Hematopoietic multipotent progenitor cell treated with erythropoietin and hydrocortisone succinate and interleukin-3 and kit ligand, for 8 days (in vitro differentiated cells): ENCODE results near the gene MAP3K5.
A peak's percentile ranks its signal among the peaks of the same experiment; 100 is the strongest.
"Not testable (repeated sequence)": the region's sequence is repeated elsewhere in the genome, so short reads cannot be mapped to it uniquely, and the experiment has no call there.

Experiments used
- DNase-seq: peaks from one replicate; pipeline ENCODE4 v3.0.0-alpha.2; 2015

Gene MAP3K5

DNA sequence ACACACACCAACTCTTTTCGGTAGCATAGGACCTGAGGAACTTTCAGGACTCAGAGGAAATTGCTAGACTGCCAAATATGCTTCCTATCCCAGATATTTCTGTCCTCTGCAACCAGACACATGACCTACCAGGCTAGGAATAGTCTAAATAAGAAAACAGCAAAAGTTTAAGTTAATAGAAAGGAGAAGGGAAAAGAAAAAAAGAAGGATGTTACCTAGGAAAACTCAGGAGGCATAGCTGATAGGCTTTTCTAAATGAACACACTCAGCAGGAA lies 74.6 kb downstream of the MAP3K5 start:
- no peak for DNase-seq

DNA sequence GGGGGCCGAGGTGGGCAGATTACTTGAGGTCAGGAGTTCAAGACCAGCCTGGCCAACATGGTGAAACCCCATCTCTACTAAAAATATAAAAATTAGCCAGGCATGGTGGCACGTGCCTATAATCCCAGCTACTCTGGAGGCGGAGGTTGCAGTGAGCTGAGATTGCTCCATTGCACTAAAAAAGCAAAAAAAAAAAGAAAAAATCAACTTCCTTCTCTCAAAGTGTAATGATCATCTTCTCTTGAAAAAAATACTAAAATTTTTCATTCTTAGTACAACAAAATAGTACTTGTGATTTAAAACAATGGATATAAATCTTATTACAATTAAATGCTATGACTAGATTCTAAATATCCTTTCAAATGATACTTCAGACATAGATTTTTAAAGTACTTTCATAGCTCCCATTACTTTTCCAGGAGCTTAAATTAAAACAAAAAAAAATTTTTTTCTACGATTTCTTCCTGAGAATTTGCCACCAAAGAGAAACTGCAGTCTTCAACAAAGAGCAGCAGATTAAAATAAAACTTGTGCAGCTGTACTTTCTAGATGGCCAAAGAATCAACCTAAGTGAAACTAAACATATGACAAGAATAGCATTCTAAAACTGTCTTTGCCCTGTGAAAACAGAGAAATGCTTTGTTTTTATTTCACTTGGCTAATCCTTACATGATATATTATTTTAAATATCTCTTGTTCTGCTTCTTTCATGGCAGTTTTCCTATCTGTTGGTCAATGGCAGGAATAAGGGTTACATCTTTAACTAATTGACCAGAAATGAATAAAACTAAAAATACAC lies 75.2 kb downstream of the MAP3K5 start:
- DNase-seq, result no peak

DNA sequence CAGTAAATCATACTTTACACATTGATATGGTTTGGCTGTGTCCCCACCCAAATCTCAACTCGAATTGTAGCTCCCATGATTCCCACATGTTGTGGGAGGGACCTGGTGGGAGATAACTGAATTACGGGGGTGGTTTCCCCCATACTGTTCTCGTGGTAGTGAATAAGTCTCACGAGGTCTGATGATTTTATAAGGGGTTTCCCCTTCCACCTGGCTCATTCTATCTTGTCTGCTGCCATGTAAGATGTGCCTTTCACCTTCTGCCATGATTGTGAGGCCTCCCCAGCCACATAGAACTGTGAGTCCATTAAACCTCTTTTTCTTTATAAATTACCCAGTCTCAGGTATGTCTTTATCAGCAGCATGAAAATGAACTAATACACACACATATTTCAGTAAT lies 79.6 kb downstream of the MAP3K5 start:
- not testable (repeated sequence) for DNase-seq

DNA sequence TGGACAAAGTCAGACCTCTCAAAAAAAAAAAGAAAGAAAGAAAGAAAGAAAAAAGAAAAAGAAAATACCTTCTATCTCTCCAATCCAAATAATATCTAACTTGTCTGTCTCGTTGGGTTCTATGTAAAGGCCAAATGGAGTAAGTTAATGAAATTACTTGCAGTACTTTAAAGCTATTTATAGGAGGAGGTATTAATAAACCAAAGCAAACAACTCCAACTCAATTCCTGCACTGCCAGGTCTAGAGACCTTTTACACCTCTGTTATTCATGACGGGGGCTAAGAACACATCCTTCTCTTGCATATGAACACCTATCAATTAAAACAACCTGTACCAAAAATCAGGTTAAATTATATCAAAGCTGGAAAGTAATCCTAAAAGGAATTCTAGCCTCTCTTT lies 80.6 kb downstream of the MAP3K5 start:
- DNase-seq, result no peak

DNA sequence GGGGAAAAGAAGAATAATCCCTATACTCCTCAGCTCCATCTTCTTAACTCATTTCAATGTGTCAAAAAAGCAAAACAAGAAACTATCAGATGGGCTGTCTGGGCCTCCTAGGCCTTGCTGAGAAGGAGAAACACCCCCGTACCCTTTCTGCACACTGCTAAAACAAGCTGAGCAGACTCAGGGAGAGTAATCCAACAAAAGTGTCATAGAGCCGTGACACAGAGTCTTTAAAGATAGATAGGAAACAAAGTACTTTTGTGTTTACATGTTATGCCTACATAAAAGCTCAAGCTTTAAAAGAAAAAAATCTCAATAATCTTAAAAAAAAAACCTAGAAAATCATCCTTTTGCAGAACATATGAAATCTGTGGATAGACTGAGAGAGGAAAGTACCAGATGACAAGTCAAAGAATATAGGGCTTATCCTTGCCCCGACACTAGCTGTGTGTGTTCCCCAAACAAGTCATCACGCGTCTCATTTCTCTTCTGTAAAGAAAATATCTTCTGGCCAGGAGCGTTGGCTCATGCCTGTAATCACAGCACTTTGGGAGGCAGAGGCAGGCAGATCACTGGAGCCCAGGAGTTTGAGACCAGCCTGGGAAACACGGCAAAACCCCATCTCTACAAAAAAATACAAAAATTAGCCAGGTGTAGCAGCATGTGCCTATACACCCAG lies 81.3 kb downstream of the MAP3K5 start:
- DNase-seq, result no peak

DNA sequence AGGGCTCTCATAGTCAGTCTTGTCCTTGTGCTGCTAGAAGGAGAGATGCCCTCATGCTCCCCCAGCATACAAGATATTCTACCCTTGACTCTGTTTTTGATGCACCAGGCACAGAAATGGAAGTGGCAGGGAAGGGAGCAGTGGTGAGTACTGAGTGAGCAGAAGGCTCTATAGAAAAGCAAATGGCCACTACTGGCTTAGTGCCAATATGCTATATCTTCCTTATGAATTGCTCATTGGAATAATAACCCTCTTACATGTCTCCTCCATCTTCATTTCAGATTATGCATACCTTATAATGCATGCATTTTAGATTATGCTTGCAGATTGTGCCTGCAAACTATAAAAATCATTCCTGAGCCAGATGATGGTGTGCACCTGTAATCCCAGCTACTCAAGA lies 82.8 kb downstream of the MAP3K5 start:
- DNase-seq, result no peak

DNA sequence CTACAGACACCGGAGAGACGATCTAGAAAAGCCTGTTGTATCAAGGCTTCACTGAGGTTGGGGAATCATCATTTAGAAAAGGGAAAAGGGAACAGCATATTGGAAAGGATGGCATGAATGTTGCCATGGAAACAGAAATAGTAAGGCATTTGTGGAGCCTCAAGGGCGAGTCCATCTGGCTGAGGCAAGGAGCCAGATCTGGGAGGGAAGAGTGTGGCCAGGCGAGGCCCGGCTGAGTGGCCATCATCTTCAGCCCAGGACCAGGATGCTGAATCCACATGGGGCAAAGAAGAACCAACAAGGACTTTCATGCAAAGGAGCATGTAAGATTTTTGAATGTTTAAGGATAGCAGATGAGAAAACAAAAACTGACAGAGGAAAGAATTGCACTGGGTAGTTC lies 85.8 kb downstream of the MAP3K5 start:
- no peak for DNase-seq

DNA sequence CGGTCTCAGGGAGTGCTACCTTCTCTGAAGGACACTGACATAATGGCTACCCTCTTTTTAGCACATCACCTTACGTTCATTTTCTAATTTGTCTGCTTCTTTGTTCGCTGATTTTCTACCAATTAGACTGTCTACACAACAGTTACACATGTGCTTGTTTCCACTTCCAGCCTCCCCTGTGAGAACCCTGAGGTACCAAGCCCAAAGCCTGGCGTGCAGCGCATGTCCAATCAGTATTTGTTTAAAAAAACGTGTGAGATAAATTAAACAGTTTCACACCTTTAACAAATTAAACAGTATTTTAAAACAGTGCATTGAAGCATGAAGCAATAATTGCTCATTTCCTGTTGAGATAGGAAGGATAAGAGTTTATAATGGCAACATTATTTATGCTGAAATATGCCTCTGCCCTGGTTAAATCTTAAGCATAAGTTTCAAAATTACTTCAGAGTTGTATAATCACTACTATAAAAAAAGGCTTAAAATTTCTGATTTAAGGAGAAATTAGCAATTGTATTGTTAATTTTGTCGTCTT lies 88.9 kb downstream of the MAP3K5 start:
- no peak for DNase-seq

DNA sequence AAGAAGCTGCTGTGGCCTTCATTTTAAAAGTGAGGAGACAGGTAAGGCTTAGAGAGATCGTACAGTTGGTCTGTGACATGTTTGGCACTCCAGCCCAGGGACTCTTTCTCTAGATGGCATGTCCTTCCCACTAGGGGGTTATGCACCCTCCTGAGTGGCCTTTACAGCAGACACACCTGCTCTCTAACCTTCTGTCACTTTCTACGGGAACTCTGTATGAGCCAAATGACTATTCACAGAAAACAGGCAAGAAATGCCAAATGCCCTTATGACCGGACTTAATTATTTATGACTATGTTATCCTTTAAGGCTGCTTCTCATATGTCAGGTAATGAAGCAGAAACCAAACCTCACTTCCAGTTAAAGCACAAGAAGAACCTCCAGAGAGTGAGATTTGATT lies 91.2 kb downstream of the MAP3K5 start:
- DNase-seq, result no peak

DNA sequence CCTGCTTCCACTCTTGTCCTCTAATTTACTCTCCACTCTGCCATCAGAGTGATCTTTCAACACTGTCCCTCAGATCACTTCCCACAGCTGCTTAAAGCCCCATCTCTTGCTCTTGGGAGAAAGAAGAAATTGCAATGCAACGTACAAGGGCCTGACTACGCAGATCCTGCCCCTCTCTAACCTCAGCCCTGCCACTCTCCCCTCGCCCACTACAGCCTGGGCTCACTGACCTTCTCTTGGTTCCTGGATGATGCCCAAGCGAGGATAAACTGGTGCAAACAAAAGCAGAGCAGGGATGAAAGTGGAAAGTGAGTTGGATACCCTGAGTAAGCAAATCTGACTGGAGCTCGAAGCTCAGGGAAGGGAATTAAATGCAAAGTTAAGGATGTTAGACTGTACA lies 92.9 kb downstream of the MAP3K5 start:
- no peak for DNase-seq

DNA sequence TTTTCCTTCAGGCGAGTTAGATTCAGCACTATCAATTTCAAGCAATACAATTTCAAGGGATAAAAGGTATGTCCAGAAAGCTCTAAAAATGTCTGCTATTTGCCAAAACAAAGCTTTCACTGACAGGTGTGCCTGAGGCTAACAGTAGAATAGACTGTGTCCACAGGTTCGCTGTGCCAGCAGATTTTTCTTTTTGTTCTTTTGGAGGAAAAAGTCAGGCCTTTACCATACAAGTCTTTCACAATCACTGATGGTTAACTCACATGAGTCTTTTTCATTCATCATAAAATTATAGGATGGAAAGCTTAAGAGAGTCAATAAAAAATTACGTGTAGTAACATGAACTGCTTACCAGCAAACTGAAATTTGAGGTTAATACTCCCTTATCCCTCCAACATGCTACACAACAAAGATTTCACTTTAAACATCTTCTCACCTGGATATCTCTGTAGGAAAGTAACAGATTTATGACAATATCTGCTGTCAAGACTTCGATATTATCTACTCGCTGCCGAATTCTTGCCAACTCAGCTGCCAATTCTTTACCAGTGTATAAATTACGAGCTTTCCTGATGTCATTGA lies 95.4 kb downstream of the MAP3K5 start:
- DNase-seq, result no peak

DNA sequence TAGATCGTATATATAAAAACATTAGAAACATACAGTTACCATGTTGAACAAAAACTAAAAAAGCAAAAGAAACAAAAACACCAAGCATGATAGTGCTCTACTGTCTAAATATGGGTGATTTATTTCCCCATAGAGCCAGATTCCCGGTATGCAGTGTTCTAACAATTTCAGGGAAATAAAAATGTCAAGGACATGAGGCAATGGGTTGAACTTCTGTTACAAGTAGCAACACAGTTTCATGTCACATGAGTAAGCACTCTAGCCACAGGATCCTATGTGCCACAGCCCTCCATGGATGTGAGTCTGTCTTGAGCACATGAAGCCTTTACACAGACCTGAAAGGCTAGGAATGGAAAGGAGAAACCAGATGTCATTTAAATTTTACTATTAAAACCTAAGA lies 96.0 kb downstream of the MAP3K5 start:
- no peak for DNase-seq

DNA sequence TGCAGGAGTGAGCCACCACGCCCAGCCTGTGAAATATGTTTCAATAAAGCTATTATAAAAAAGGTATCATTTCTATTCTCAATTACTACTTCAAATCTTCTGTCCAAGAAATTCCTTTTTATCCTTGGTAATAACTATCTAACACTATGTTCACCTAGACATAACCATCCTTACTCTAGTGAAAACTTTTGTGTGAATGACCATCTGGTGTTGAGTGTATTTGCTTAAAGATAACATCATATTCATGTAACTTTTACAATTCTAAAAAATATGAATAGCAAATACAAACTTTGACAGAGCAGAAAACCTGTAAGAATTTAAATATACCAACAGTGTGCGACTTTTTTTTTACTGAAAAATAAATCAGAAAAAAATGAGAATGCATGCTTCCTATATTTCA lies 96.9 kb downstream of the MAP3K5 start:
- no peak for DNase-seq

DNA sequence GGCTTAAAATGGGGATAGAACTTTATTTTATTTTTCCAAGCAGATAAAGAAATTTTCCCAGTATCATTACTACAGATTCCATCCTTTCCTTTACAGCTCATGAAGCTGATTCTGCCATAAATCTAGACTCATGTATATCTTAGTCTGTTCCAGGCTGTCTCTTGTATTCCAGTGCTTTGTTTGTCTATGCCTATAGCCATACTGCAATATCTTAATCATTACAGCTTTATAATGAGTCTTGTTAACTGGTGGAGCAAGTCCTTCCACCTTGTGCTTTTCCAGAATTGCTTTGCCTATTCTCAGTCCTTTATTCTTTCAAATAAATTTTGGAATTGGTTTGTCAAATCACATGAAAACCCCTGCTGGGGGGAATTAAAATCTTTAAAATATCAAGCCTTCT lies 99.2 kb downstream of the MAP3K5 start:
- DNase-seq, result no peak

DNA sequence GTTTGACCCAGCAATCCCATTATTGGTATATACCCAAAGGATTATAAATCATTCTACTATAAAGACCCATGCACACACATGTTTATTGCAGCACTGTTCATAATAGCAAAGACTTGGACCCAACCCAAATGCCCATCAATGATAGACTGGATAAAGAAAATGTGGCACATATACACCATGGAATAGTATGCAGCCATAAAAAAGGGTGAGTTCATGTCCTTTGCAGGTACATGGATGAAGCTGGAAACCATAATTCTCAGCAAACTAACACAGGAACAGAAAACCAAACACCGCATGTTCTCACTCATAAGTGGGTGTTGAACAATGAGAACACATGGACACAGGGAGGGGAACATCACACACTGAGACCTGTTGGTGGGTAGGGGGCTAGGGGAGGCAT lies 104.4 kb downstream of the MAP3K5 start:
- DNase-seq, result not testable (repeated sequence)

DNA sequence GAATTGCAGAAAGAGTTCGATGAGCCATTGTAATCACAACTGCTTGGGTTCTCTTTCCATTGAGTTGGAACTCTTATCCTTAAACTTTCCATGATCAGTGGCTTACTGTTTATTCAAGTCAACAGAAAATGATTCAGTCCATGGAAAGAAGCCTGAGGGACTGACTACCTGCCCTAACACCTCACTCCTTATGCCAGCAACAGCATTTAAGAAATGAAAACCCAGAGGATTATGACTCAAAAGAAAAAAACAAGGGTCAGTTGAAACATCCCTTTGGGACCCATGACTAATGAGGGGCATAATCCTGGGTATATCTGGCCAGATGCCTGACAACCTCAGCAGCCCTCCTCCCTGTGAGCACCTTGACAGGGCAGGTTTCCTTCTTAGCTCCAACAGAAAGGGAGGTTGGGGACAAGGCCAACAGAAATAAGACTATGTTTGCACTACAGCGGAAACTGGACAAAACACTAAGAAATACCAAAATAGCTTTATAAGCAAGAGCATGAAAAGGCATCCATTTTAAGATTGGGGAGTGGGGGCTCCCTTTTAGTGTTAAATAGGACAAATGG lies 106.7 kb downstream of the MAP3K5 start:
- no peak for DNase-seq

DNA sequence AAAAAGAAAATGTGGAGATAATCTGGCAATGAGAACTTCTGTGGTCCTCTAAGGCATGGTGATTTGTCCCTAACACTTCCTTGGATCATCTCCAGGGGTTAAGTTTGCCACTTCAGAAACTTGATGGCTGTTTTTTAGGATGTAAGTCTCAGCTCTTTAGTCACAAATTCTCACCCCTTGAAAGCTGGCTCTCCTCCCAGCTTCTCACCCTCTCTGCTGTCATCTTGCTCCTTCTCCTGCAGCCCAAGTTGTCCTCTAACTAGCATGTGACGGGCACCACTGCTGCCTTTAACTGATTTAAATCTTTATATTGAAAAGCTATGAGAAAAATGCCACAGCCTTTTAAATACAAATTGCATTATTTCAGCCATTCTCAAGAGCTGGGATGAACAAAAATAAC lies 107.8 kb downstream of the MAP3K5 start:
- DNase-seq, result no peak

DNA sequence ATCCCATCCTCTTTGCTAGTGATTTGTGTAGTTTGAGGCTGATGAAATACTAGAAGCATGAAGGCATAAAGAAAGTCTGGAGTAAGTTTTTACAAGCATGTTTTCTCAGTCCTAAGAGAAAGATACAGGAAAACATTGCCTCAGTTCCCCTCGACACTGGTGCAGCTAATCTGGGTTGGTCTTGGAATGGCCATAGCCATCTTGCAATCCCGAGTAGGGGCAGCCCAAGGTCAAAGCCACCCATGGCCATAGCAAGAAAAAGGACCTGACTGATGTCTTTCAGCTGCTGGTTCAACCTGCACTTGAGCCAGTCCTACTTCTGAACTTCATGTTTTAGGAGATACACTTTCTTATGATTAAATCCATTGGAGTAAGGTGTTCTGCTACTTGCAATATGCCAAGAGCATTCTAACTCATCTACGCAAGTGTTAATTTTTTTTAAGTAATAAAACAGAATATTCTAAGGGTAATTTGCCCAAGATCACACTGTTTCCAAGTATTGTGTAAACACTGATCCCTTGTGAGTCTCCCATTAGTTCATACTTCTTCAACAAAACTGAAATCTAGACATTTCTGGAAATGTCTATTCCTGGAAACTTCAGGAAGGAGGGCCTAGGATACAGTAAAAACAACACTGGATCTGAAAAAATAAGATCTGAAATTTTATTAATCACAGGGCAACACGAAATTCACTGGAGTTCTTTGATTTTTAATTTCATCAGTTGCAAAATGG lies 108.9 kb downstream of the MAP3K5 start:
- DNase-seq, result no peak

DNA sequence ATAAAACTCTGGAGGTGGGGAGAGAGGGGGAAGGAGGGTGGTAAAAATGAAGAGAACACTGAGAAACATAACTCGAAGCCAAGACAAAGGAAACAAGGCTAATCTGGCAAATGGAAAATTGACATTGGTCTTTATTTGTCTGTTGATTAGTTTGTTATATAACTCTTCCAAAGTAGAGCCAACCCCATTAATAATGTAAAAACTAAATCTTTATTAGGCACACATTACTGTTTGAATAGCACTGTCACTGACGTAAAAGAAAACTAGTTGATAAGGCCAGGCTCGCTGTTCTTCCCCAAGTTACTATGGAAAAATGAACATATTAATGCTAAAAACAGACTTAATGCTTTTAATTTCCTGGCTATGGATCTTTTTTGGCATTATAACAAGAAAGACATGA lies 110.0 kb downstream of the MAP3K5 start:
- no peak for DNase-seq

DNA sequence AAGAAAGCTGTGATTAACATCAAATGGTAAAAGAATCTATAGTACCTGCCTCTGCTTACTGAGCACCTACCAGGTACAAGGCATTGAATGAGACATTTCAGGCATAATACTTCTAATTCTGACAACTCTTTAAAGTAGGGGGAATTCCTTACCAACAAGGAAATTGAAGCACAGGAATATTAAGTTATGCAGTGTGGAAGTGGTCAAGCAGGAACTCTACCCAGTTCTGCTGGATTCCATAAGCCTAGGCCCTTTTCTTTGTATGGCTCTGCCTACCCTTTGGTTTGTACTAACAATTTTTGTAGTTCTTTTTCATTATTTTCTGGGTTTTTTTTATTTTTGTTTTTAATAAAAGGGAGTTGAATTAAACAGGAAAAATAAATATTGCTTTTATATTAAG lies 114.5 kb downstream of the MAP3K5 start:
- DNase-seq, result no peak

DNA sequence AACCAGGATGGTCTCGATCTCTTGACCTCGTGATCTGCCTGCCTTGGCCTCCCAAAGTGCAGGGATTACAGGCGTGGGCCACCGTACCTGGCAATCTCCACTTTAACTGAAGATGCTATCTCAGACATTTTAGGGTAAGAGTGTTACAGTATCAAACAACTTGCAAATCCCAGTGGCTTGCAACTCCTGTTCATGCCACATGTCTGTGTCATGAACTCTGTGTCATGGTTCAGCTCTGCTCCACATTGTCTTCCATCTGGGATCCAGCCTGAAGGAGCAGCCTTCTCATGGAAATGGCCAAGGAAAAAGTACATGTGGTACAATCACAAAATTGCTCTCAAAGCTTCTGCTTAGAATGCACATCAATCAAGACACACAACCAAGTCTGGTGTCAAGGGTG lies 114.9 kb downstream of the MAP3K5 start:
- DNase-seq, result no peak

DNA sequence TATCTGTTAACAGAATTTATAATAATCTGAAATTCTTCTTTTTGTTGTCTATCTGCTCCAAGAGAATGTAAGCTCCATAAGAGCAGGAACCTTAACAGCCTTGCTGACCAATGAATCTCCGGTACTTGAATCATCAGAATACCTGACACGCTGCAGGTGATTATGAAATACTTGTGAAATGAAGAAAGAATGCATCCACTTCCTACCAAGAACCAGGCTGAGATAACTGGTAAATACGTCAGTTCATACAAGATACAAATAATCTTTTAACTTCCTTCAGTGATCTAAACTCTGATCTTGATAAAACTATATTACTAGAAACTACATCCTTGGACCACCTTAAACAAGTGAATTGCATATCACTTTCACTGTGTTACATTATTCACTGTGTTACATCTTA lies 116.2 kb downstream of the MAP3K5 start:
- DNase-seq, result peak; percentile 12

DNA sequence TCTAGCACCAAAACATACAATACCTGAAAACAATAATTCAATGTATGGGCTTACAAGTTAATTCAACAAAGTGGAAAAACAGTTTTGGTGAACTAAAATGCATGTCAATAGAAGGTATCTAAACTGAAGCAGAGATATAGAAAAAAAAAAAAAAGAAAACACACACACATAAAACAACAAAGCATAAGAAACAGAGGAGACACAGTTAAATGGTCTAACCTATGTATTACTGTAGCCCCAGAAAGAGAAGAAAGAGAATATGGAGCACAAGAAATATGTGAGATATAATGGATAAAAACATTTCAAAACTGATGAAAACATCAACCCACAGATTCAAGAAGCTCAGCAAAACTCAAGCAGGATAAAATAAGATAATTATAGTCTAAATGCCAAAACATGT lies 118.7 kb downstream of the MAP3K5 start:
- no peak for DNase-seq
